Upper lobe of left lung (tissue), 6 donors: Measurements from ENCODE around the gene SLC36A4. TPM values are rescaled to one million over a fixed set of nuclear protein-coding genes. Genes with fewer than 3 reads are reported as not detected.

ENCODE experiments used
- ATAC-seq, 2 donors: fragments of 200-7000 bp; cut with Tn5 transposase; one replicate each; pipeline ENCODE4 v1.9.1; 2022; ENCODE audit warnings: mild to moderate bottlenecking in 2 of 2, moderate library complexity in 2 of 2; ENCODE audit not compliant: low FRiP score in 2 of 2
- DNase-seq, 2 donors: peaks; one replicate each; pipeline ENCODE4 v3.0.0-alpha.2; 2019 to 2020
- H3K27ac ChIP-seq, 4 donors: fragments of 200-600 bp; sonication (generic); one replicate each; pipeline ENCODE4 v1.5.1; 2016 to 2019
- H3K27me3 ChIP-seq, 4 donors: fragments of 200-600 bp; sonication (generic); one replicate each; pipeline ENCODE4 v1.5.1; 2017 to 2019
- H3K36me3 ChIP-seq, 4 donors: fragments of 200-600 bp; sonication (generic); one replicate each; pipeline ENCODE4 v1.5.1; 2016 to 2019
- H3K4me1 ChIP-seq, 4 donors: fragments of 200-600 bp; sonication (generic); one replicate each; pipeline ENCODE4 v1.5.1; 2018 to 2019
- H3K4me3 ChIP-seq, 4 donors: fragments of 200-600 bp; sonication (generic); one replicate each; pipeline ENCODE4 v1.5.1; 2017 to 2019; ENCODE audit warnings: mild to moderate bottlenecking in 2 of 4, moderate library complexity in 1 of 4
- H3K9me3 ChIP-seq, 4 donors: fragments of 200-600 bp; sonication (generic); one replicate each; pipeline ENCODE4 v1.5.1; 2018 to 2019
- CTCF ChIP-seq, 6 experiments: fragments of 450-650 bp in 4 of 6; fragments of 200-600 bp in 2 of 6; sonication (generic) in 2 of 6; IDR thresholded peaks; one replicate each; pipeline ENCODE4 v1.5.1; 2016 to 2019; ENCODE audit warnings: antibody characterized with exemption in 6 of 6
- EP300 ChIP-seq, 4 donors: sonication (generic); formaldehyde crosslinking; IDR thresholded peaks; one replicate each; pipeline ENCODE4 v1.5.1; 2017; ENCODE audit warnings: antibody characterized with exemption in 4 of 4, control low read depth in 2 of 4
- POLR2A ChIP-seq, 4 donors: fragments of 450-650 bp; IDR thresholded peaks; one replicate each; pipeline ENCODE4 v1.5.1; 2016 to 2017; ENCODE audit warnings: antibody characterized with exemption in 4 of 4, mild to moderate bottlenecking in 2 of 4
- POLR2AphosphoS5 ChIP-seq, 2 donors: sonication (generic); formaldehyde crosslinking; IDR thresholded peaks; one replicate each; pipeline ENCODE4 v1.5.1; 2017; ENCODE audit warnings: antibody characterized with exemption in 2 of 2
- WGBS, 2 donors: methylation state at CpG; one replicate each; pipeline ENCODE4 v1.1.5; 2017 to 2018; 5-methylcytosine and 5-hydroxymethylcytosine counted together
- total RNA-seq, 6 donors: library from RNA; depleted of rRNA in 4 of 6; stranded (reverse); fragments of >200 nt in 4 of 6; gene quantifications; one replicate each; pipeline versions ENCODE4 v1.1.0 to v1.2.1, GENCODE V29; 2016 to 2021
- donor health status: DM: no; HTN: no; CAD: no; lungs with moderate emphysema.
- donor health status: DM: no; HTN: yes; CAD: no; lungs with severe emphysema.

Gene SLC36A4
- total RNA-seq, 6 donors from 2014 or later, result 11.4 to 37.9 (median 16.7) TPM

GRCh38 chr11:93133488-93134109 lies 64.2 kb downstream of the SLC36A4 start:
- WGBS, 2 donors, result 77 to 81% methylated on average over 4 of the region's 4 CpGs
- TF ChIP-seq POLR2A (IDR thresholded peaks at IDR 0.05) (no peak), POLR2AphosphoS5 (IDR thresholded peaks at IDR 0.05) (no peak), EP300 (IDR thresholded peaks at IDR 0.05) (no peak), CTCF (IDR thresholded peaks at IDR 0.05) (no peak)
- no peaks in the 10 kb centered on the region for H3K4me1 ChIP-seq
- no peaks in the 10 kb centered on the region for H3K36me3 ChIP-seq
- no peaks in the 10 kb centered on the region for H3K27me3 ChIP-seq
- ATAC-seq, result no peak
- H3K27ac ChIP-seq, result no peak overlapping the region
- no peak overlapping the region for H3K4me3 ChIP-seq
- no peaks in the 10 kb centered on the region for H3K9me3 ChIP-seq
- no peak for DNase-seq

GRCh38 chr11:93132836-93133235 lies 65.0 kb downstream of the SLC36A4 start:
- Histone ChIP-seq H3K27ac (no peak overlapping the region), H3K27me3 (no peaks in the 10 kb centered on the region), H3K4me1 (no peaks in the 10 kb centered on the region), H3K9me3 (no peaks in the 10 kb centered on the region), H3K36me3 (no peaks in the 10 kb centered on the region), H3K4me3 (no peak overlapping the region)
- no peak for DNase-seq
- no peak for ATAC-seq
- TF ChIP-seq POLR2A (IDR thresholded peaks at IDR 0.05), result no peak
- TF ChIP-seq EP300 (IDR thresholded peaks at IDR 0.05), result no peak
- TF ChIP-seq POLR2AphosphoS5 (IDR thresholded peaks at IDR 0.05), result no peak
- TF ChIP-seq CTCF (IDR thresholded peaks at IDR 0.05), result no peak
- 80% methylated on average over 1 of the region's 1 CpG for WGBS, 2 donors

- H3K36me3 ChIP-seq, result no peaks in the 10 kb centered on the region
- no peak for ATAC-seq
- H3K27ac ChIP-seq, result no peak overlapping the region
- no peak overlapping the region for H3K4me3 ChIP-seq
- H3K4me1 ChIP-seq, result no peaks in the 10 kb centered on the region
- no peaks in the 10 kb centered on the region for H3K9me3 ChIP-seq
- 46 to 54% methylated on average over 2 of the region's 2 CpGs for WGBS, 2 donors
- TF ChIP-seq EP300 (IDR thresholded peaks at IDR 0.05), result no peak
- no peak for TF ChIP-seq CTCF (IDR thresholded peaks at IDR 0.05)
- no peak for TF ChIP-seq POLR2AphosphoS5 (IDR thresholded peaks at IDR 0.05)
- no peak for TF ChIP-seq POLR2A (IDR thresholded peaks at IDR 0.05)
- H3K27me3 ChIP-seq, result no peaks in the 10 kb centered on the region
- DNase-seq, result no peak
Observed at GRCh38 chr11:93131709-93132108, 66.1 kb downstream of the SLC36A4 start.

- ATAC-seq, result no peak
- WGBS, 2 donors, result 88 to 95% methylated on average over 3 of the region's 3 CpGs
- no peak overlapping the region for H3K4me3 ChIP-seq
Observed at GRCh38 chr11:93128574-93128973, 69.2 kb downstream of the SLC36A4 start.

More at GRCh38 chr11:93128574-93128973, 69.2 kb downstream of the SLC36A4 start:
- TF ChIP-seq CTCF (IDR thresholded peaks at IDR 0.05), result no peak
- no peak for TF ChIP-seq POLR2AphosphoS5 (IDR thresholded peaks at IDR 0.05)
- no peak for TF ChIP-seq POLR2A (IDR thresholded peaks at IDR 0.05)
- no peak for TF ChIP-seq EP300 (IDR thresholded peaks at IDR 0.05)
- H3K36me3 ChIP-seq, result no peaks in the 10 kb centered on the region
- no peak for DNase-seq
- H3K27ac ChIP-seq, result no peak overlapping the region
- no peaks in the 10 kb centered on the region for H3K27me3 ChIP-seq
- no peaks in the 10 kb centered on the region for H3K4me1 ChIP-seq
- H3K9me3 ChIP-seq, result no peaks in the 10 kb centered on the region
